LNCaP clone FGC (cell line): Measurements from ENCODE around the gene PRKD2.

Experiments
- DNase-seq: peaks from one replicate; pipeline ENCODE4 v3.0.0-alpha.2; 2011; ENCODE audit warnings: low read depth
- H3K4me3 ChIP-seq: 2 replicates; pipeline ENCODE4 v1.5.1; 2011; ENCODE audit warnings: mild to moderate bottlenecking, low read depth, low read length, control low read depth
- CTCF ChIP-seq: IDR thresholded peaks from 2 replicates; pipeline ENCODE4 v1.5.1; 2012; ENCODE audit warnings: mild to moderate bottlenecking; ENCODE audit not compliant: control insufficient read depth, insufficient read depth; ENCODE audit errors: extremely low read depth

PRKD2 gene

GRCh38 chr19:46691948-46692347 is 25.0 kb downstream of the PRKD2 start:
- no peak for TF ChIP-seq CTCF
- no peak for DNase-seq

DNA sequence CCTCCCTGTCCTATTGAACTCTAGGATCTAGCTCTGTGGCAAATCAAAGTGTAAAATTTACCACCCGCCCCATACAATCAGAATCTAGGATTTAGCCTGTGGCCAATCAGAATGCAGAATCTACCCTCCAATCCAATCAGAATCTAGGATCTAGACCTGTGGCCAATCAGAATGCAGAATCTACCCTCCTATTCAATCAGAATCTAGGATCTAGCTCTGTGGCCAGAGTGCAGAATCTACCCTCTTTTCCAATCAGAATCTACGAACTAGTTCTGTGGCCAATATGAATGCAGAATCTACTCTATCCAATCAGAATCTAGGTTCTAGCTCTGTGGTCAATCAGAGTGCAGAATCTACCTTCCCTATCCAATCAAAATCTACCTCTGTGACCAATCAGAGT is 25.8 kb downstream of the PRKD2 start:
- H3K4me3 ChIP-seq, result no peak overlapping the region
- TF ChIP-seq CTCF, result no peak
- no peak for DNase-seq

More at GRCh38 chr19:46691948-46692347, 25.0 kb downstream of the PRKD2 start:
- no peak overlapping the region for H3K4me3 ChIP-seq

- H3K4me3 ChIP-seq, result no peak overlapping the region
- no peak for DNase-seq
- no peak for TF ChIP-seq CTCF
These were observed 27.6 kb downstream of the PRKD2 start for GRCh38 chr19:46689358-46689757.

GRCh38 chr19:46687438-46688145 is 29.3 kb downstream of the PRKD2 start:
- no peak for TF ChIP-seq CTCF
- DNase-seq, result no peak
- no peak overlapping the region for H3K4me3 ChIP-seq

- DNase-seq, result no peak
- no peak overlapping the region for H3K4me3 ChIP-seq
- TF ChIP-seq CTCF, result no peak
These were observed 31.7 kb downstream of the PRKD2 start for GRCh38 chr19:46685189-46685588.

- no peak for DNase-seq
- no peak overlapping the region for H3K4me3 ChIP-seq
- no peak for TF ChIP-seq CTCF
These were observed 38.7 kb downstream of the PRKD2 start for GRCh38 chr19:46678110-46678732.
